Neural cell (in vitro differentiated cells): ENCODE measurements around the gene ACOX1. TPM values are rescaled to one million over a fixed set of nuclear protein-coding genes. Genes with fewer than 3 reads are reported as not detected.

Source experiments
- H2AFZ ChIP-seq: fragments of 200-600, 300-800 bp; sonication (generic), shearing (Covaris generic); 2 replicates; pipeline ENCODE4 v1.6.0; 2014; ENCODE audit warnings: low read depth, mild to moderate bottlenecking, antibody characterized with exemption, low read length, moderate library complexity
- H3F3A ChIP-seq: fragments of 200-600 bp; shearing (Covaris generic); 2 replicates; pipeline ENCODE4 v1.6.1; 2016; ENCODE audit warnings: mild to moderate bottlenecking, moderate library complexity, mixed read lengths, antibody characterized with exemption, low read length; ENCODE audit not compliant: insufficient read depth, poor library complexity, severe bottlenecking
- H3K27ac ChIP-seq: fragments of 200-600, 300-800 bp; sonication (generic), shearing (Covaris generic); 2 replicates; pipeline ENCODE4 v1.5.1; 2014; ENCODE audit warnings: mild to moderate bottlenecking, low read length, moderate library complexity
- H3K27me3 ChIP-seq: fragments of 300-800, 200-600 bp; sonication (generic), shearing (Covaris generic); 2 replicates; pipeline ENCODE4 v1.6.0; 2014; ENCODE audit warnings: mild to moderate bottlenecking, low read depth, low read length, moderate library complexity; ENCODE audit not compliant: insufficient read depth
- H3K36me3 ChIP-seq: fragments of 300-800, 200-600 bp; sonication (generic), shearing (Covaris generic); 2 replicates; pipeline ENCODE4 v1.5.1; 2014; ENCODE audit warnings: mild to moderate bottlenecking, antibody characterized with exemption, low read length, moderate library complexity; ENCODE audit not compliant: insufficient read depth
- H3K4me2 ChIP-seq: fragments of 300-800, 200-600 bp; sonication (generic), shearing (Covaris generic); 2 replicates; pipeline ENCODE4 v1.6.0; 2014; ENCODE audit warnings: mild to moderate bottlenecking, low read length
- H3K4me3 ChIP-seq: fragments of 300-800, 200-600 bp; sonication (generic), shearing (Covaris generic); 2 replicates; pipeline ENCODE4 v1.5.1; 2014; ENCODE audit warnings: mild to moderate bottlenecking, low read length, moderate library complexity
- H3K79me2 ChIP-seq: fragments of 200-600 bp; shearing (Covaris generic); replicated peaks from 2 replicates; pipeline ENCODE4 v1.6.0; 2014; ENCODE audit warnings: mild to moderate bottlenecking, low read length, moderate library complexity; ENCODE audit not compliant: insufficient read depth
- H3K9ac ChIP-seq: fragments of 300-800, 200-600 bp; sonication (generic), shearing (Covaris generic); 2 replicates; pipeline ENCODE4 v1.6.1; 2016; ENCODE audit warnings: mild to moderate bottlenecking, low read length, mixed read lengths
- H3K9me2 ChIP-seq: fragments of 200-600 bp; shearing (Covaris generic); 2 replicates; pipeline ENCODE4 v1.6.1; 2016; ENCODE audit warnings: mild to moderate bottlenecking, low read length, mixed read lengths; ENCODE audit not compliant: insufficient read depth
- H3K9me3 ChIP-seq: fragments of 200-600, 300-800 bp; sonication (generic), shearing (Covaris generic); 2 replicates; pipeline ENCODE4 v1.6.1; 2016; ENCODE audit warnings: mild to moderate bottlenecking, mixed run types, low read length, moderate library complexity, mixed read lengths
- H4K20me1 ChIP-seq: fragments of 200-600 bp; shearing (Covaris generic); 2 replicates; pipeline ENCODE4 v1.6.1; 2016; ENCODE audit warnings: mild to moderate bottlenecking, mixed run types; ENCODE audit not compliant: insufficient read depth
- CTCF ChIP-seq: fragments of 450-650 bp; IDR thresholded peaks from 2 replicates; pipeline ENCODE4 v1.5.1; 2014; ENCODE audit warnings: antibody characterized with exemption, mild to moderate bottlenecking, moderate library complexity; ENCODE audit not compliant: poor library complexity, severe bottlenecking
- EP300 ChIP-seq: fragments of 450-650 bp; conservative IDR thresholded peaks from 2 replicates; pipeline ENCODE4 v1.6.1; 2014; ENCODE audit warnings: antibody characterized with exemption, mild to moderate bottlenecking, moderate library complexity; ENCODE audit not compliant: poor library complexity, severe bottlenecking
- EZH2 ChIP-seq: fragments of 200-600, 300-800 bp; shearing (Covaris generic), sonication (generic); IDR thresholded peaks from 2 replicates; pipeline ENCODE4 v1.6.1; 2014; ENCODE audit warnings: antibody characterized with exemption, low read length, borderline replicate concordance, mild to moderate bottlenecking; ENCODE audit not compliant: insufficient read depth, poor library complexity, severe bottlenecking
- MXI1 ChIP-seq: fragments of 450-650 bp; conservative IDR thresholded peaks from 2 replicates; pipeline ENCODE4 v1.6.1; 2014; ENCODE audit warnings: antibody characterized with exemption, mild to moderate bottlenecking; ENCODE audit not compliant: poor library complexity, severe bottlenecking
- POLR2AphosphoS5 ChIP-seq: IDR thresholded peaks from 2 replicates; pipeline ENCODE4 v1.6.1; 2012
- RAD21 ChIP-seq: fragments of 450-650 bp; conservative IDR thresholded peaks from 2 replicates; pipeline ENCODE4 v1.6.1; 2014; ENCODE audit warnings: antibody characterized with exemption, mild to moderate bottlenecking, moderate library complexity
- REST ChIP-seq: IDR thresholded peaks from 2 replicates; pipeline ENCODE4 v1.6.1; 2012; ENCODE audit warnings: borderline replicate concordance
- SMC3 ChIP-seq: fragments of 450-650 bp; conservative IDR thresholded peaks from 2 replicates; pipeline ENCODE4 v1.6.1; 2014; ENCODE audit warnings: antibody characterized with exemption, mild to moderate bottlenecking, moderate library complexity; ENCODE audit not compliant: poor library complexity
- TAF1 ChIP-seq: IDR thresholded peaks from 2 replicates; pipeline ENCODE4 v1.6.1; 2012; ENCODE audit warnings: low read depth
- polyA plus RNA-seq: library from polyadenylated mRNA; depleted of rRNA; stranded (reverse); fragments of >200 nt; gene quantifications from 2 replicates; pipeline ENCODE4 v1.2.3, GENCODE V29; 2014

ACOX1 gene
- polyA plus RNA-seq, 1 donor from 2014 or later = 31.2 TPM

- Histone ChIP-seq H3K36me3 (no peaks in the 10 kb centered on the region), H3K9ac (peak within 1 kb of the TSS; percentile 78), H3K27me3 (no peaks in the 10 kb centered on the region), H3K4me3 (peak within 1 kb of the TSS; percentile 93), H3K79me2 (no peaks in the 10 kb centered on the region), H3K27ac (peak within 1 kb of the TSS; percentile 69), H3F3A (no peaks in the 10 kb centered on the region), H2AFZ (peak within 1 kb of the TSS; percentile 51), H4K20me1 (no peaks in the 10 kb centered on the region), H3K9me3 (no peaks in the 10 kb centered on the region), H3K4me2 (peak within 1 kb of the TSS; percentile 71), H3K9me2 (no peaks in the 10 kb centered on the region)
- TF ChIP-seq RAD21 (peak; percentile 88), CTCF (peak; percentile 99), POLR2AphosphoS5 (peak; percentile 83), TAF1 (peak; percentile 52), SMC3 (peak; percentile 85), MXI1 (peak; percentile 91), EP300 (peak; percentile 62), EZH2 (no peak), REST (no peak)
Measured at GRCh38 chr17:75904749-75905521, 74.0 kb downstream of the ACOX1 start, which contains the start of gene MRPL38. Gene MRPL38 (minus strand): TSS chr17:75904884. CDS start chr17:75904875, 9 bp downstream.

- no peak overlapping the region for H2AFZ ChIP-seq
Measured at GRCh38 chr17:75902406-75902805, 76.6 kb downstream of the ACOX1 start.

More at GRCh38 chr17:75902406-75902805, 76.6 kb downstream of the ACOX1 start:
- no peaks in the 10 kb centered on the region for H4K20me1 ChIP-seq
- no peaks in the 10 kb centered on the region for H3K9me3 ChIP-seq
- H3K27ac ChIP-seq = no peak overlapping the region
- no peak overlapping the region for H3K9ac ChIP-seq
- H3K79me2 ChIP-seq = no peaks in the 10 kb centered on the region
- TF ChIP-seq POLR2AphosphoS5 (no peak), TAF1 (no peak), REST (no peak), EZH2 (no peak), MXI1 (no peak), EP300 (no peak)
- no peak overlapping the region for H3K4me2 ChIP-seq
- no peaks in the 10 kb centered on the region for H3F3A ChIP-seq
- H3K4me3 ChIP-seq = no peak overlapping the region
- no peaks in the 10 kb centered on the region for H3K9me2 ChIP-seq
- H3K27me3 ChIP-seq = no peaks in the 10 kb centered on the region
- H3K36me3 ChIP-seq = no peaks in the 10 kb centered on the region
